Ascending aorta (tissue), 2 donors: Measurements from ENCODE around the gene MED27. TPM values are rescaled to one million over a fixed set of nuclear protein-coding genes. Genes with fewer than 3 reads are reported as not detected.

Experiments
- DNase-seq, 2 donors: peaks; one replicate each; pipeline ENCODE4 v3.0.0-alpha.2; 2019; ENCODE audit warnings: low spot score in 2 of 2
- H3K27ac ChIP-seq, 2 donors: fragments of 200-600 bp; sonication (generic); one replicate each; pipeline ENCODE4 v1.5.1; 2016 to 2017; ENCODE audit warnings: mild to moderate bottlenecking in 1 of 2
- H3K27me3 ChIP-seq: fragments of 200-600 bp; sonication (generic); one replicate; pipeline ENCODE4 v1.5.1; 2017
- H3K36me3 ChIP-seq, 2 donors: fragments of 200-600 bp; sonication (generic); one replicate each; pipeline ENCODE4 v1.5.1; 2016
- H3K4me1 ChIP-seq, 2 donors: fragments of 200-600 bp; sonication (generic); one replicate each; pipeline ENCODE4 v1.5.1; 2016 to 2017; ENCODE audit warnings: mild to moderate bottlenecking in 1 of 2
- H3K4me3 ChIP-seq, 2 donors: fragments of 200-600 bp; sonication (generic); one replicate each; pipeline ENCODE4 v1.5.1; 2016 to 2017; ENCODE audit warnings: mild to moderate bottlenecking in 1 of 2
- H3K9me3 ChIP-seq, 2 donors: fragments of 200-600 bp; sonication (generic); one replicate each; pipeline ENCODE4 v1.5.1; 2016
- intact Hi-C: fragments of 100-400 bp; cut with DNase I; formaldehyde crosslinking; loops from one replicate; pipeline ENCODE4 v1.15.1; 2023
- total RNA-seq: library from RNA; depleted of rRNA; stranded (reverse); fragments of >200 nt; gene quantifications from one replicate; pipeline ENCODE4 v1.1.0, GENCODE V29; 2016
- TF ChIP-seq, protein P1 (sequence below), 3 experiments: fragments of 200-600 bp in 2 of 3; fragments of 450-650 bp in 1 of 3; sonication (generic) in 2 of 3; IDR thresholded peaks; one replicate each; pipeline ENCODE4 v1.5.1; 2016 to 2019; ENCODE audit warnings: antibody characterized with exemption in 3 of 3, mild to moderate bottlenecking in 1 of 3, moderate library complexity in 1 of 3

Gene MED27
- total RNA-seq, 1 donor from 2014 or later: 19.4 TPM

DNA sequence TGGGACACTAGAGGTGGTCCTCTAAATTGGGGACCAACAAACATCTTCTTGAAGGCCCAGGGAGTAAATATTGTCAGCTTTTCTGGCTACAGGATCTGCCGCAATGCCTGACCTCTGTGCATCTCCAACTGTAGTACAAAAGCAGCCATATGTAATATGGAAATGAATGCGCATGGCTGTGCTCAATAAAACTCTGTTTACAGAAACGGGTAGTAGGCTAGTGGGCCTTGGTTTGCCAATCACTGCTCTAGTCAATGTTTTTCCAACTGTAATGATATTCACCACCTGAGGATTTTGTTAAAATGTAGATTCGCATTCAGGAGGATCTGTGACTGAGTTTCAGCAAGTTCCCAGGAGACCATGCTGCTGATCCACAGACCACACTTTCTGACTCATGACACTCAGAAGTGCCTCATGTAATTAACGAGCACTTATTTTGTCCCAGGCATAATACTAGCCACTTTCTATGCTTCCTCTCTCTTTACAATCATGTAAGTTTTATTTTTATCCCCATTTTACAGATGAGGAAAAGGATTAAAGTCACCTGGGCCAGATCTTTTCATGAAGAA, 96.9 kb downstream of the MED27 start:
- intact Hi-C loops: no loop called here
- TF ChIP-seq, protein P1, sequence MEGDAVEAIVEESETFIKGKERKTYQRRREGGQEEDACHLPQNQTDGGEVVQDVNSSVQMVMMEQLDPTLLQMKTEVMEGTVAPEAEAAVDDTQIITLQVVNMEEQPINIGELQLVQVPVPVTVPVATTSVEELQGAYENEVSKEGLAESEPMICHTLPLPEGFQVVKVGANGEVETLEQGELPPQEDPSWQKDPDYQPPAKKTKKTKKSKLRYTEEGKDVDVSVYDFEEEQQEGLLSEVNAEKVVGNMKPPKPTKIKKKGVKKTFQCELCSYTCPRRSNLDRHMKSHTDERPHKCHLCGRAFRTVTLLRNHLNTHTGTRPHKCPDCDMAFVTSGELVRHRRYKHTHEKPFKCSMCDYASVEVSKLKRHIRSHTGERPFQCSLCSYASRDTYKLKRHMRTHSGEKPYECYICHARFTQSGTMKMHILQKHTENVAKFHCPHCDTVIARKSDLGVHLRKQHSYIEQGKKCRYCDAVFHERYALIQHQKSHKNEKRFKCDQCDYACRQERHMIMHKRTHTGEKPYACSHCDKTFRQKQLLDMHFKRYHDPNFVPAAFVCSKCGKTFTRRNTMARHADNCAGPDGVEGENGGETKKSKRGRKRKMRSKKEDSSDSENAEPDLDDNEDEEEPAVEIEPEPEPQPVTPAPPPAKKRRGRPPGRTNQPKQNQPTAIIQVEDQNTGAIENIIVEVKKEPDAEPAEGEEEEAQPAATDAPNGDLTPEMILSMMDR (IDR thresholded peaks at IDR 0.05): no peak
- Histone ChIP-seq H3K4me1 (peaks cover 0 to 4% of the 10 kb centered on the region in 2 donors), H3K27ac (no peak overlapping the region), H3K4me3 (no peak overlapping the region), H3K9me3 (no peaks in the 10 kb centered on the region), H3K36me3 (no peaks in the 10 kb centered on the region), H3K27me3 (no peaks in the 10 kb centered on the region)
- DNase-seq: no peak

DNA sequence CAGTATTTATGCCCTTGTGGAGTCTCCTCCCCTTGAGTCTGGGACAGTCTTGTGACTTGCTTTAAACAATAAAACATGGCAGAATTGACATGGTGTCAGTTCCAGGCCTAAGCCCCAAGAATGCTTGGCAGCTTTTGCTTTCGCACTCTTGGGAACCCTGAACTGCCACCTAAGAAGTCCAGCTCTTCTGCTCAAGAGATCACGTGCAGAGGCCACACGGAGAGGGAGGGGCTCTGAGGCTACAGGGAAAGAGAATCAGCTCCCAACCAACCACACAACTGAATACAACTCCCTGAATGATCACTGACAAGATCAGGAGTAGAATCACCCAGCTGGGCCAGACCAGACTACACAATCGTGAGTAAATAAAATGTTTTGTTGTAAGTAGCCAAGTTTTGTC, 97.6 kb downstream of the MED27 start:
- TF ChIP-seq, protein P1 (IDR thresholded peaks at IDR 0.05): no peak
- H3K36me3 ChIP-seq: no peaks in the 10 kb centered on the region
- no peaks in the 10 kb centered on the region for H3K9me3 ChIP-seq
- intact Hi-C loops: no loop called here
- no peak overlapping the region for H3K4me3 ChIP-seq
- peaks cover 0 to 4% of the 10 kb centered on the region in 2 donors for H3K4me1 ChIP-seq
- H3K27me3 ChIP-seq: no peaks in the 10 kb centered on the region
- DNase-seq: no peak
- H3K27ac ChIP-seq: no peak overlapping the region

DNA sequence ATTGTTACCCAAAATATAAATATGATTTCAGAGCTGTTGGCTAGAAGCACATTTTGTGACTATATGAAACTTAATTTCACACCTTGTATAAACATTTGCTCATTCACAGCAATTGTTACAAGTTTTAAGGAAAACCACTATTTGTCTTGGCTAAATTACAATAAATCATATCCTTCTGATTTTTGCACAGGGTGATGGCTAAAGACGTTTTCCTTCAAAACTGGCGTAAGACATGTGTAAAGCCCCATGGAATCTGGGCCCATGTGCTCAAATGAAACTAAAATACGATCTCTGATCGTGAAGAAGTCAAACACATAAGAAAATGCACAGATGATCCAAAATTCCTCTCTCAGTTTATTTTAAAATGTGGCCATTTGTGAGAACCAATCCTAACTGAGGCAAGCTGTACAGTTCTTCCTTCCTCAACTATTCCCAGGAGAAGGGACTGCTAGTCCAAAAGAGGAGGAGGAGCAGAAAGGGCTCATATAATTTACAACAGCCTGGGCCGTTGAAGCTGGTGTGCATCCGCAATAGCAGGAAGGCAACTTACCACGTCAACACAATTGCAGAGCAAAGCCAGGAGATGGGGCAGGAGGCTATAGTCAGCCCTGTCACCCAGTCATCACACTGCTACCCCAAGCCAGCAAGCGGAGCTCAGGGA, 98.4 kb downstream of the MED27 start:
- no peak overlapping the region for H3K4me3 ChIP-seq
- H3K9me3 ChIP-seq: no peaks in the 10 kb centered on the region
- DNase-seq: no peak
- intact Hi-C loops: no loop called here
- H3K27me3 ChIP-seq: no peaks in the 10 kb centered on the region
- no peaks in the 10 kb centered on the region for H3K36me3 ChIP-seq
- peaks cover 0 to 4% of the 10 kb centered on the region in 2 donors for H3K4me1 ChIP-seq
- H3K27ac ChIP-seq: no peak overlapping the region
- TF ChIP-seq, protein P1 (IDR thresholded peaks at IDR 0.05): no peak

DNA sequence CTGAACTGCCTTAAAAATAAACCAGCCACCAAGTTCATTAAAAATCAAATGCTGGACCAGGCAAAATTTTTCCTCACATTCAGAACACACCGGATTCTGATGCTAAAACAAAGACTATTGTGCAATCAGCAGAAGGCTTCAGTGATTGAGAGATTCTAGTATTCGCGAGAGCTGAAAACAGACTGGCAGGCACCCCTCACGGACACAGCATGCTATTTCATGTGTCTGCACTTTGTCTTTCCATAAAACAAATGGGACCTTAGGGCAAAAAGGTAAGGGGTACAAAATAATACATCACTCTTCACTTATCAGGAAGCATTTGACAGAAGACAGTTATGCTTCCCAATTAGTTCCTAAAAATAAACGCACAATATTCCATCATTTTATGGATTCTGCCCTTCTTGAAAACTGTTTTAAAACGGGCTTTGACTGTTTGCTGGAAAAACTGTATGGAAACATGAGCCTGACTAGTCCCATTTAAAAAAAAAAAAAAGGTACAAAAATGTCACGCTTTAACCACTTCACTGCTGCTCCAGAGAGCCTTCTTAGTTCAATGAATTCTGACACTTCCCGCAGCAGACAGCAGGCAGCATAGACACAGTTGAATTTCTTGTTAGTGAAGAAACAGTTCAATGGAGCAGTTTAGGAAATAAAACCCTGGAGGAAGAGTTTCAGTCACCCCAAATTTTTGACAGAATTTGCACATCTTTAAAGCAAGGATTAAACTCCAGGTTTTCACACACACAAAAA, 99.2 kb downstream of the MED27 start:
- DNase-seq: no peak
- intact Hi-C loops: no loop called here
- TF ChIP-seq, protein P1 (IDR thresholded peaks at IDR 0.05): no peak
- no peaks in the 10 kb centered on the region for H3K27me3 ChIP-seq
- peaks cover 0 to 4% of the 10 kb centered on the region in 2 donors for H3K4me1 ChIP-seq
- no peaks in the 10 kb centered on the region for H3K36me3 ChIP-seq
- no peaks in the 10 kb centered on the region for H3K9me3 ChIP-seq
- H3K4me3 ChIP-seq: no peak overlapping the region
- no peak overlapping the region for H3K27ac ChIP-seq

DNA sequence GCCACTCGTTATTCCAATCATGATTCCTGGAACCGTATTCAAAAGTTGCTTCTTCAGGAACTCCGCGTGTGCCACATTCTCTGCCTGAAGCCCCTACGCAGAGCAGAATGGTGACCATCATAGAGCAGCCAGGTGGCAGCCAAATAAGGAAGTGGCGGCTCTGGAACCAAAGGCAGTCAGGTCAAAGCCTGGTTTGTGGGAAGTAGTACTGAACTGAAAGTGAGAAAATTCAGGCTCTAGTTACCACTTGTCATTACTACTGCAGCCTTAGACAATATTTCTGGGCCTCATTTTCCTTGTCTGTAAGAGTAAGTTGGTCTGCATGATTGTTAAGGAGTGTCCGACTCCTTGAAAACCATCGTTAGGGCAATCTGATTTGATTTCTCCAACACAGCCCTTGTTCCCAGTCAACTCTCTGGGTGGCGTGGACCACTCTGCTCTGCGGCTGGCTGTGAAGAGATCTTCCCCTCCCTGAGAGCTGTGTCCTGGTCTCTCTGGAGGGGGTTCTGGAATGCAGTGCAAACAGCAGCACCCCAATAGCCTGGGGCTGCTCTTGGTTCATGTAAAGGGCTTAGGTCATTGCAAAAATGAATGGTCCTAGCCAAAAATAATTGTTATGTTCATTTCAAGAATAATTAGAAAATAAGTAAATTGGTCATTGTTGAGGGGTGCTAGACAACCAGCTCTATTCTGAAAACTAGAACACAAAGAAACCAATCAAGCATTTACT, 102.4 kb downstream of the MED27 start:
- TF ChIP-seq, protein P1 (IDR thresholded peaks at IDR 0.05): no peak

More for the DNA sequence above, 102.4 kb downstream of the MED27 start:
- no peak overlapping the region for H3K27ac ChIP-seq
- intact Hi-C loops: no loop called here
- no peaks in the 10 kb centered on the region for H3K27me3 ChIP-seq
- peaks cover 0 to 6% of the 10 kb centered on the region in 2 donors for H3K36me3 ChIP-seq
- H3K9me3 ChIP-seq: no peaks in the 10 kb centered on the region
- no peak for DNase-seq
- peaks cover 0 to 4% of the 10 kb centered on the region in 2 donors for H3K4me1 ChIP-seq
- H3K4me3 ChIP-seq: no peak overlapping the region
